Fibroblast of mammary gland (primary cell): ENCODE results near the gene CYP2A13.
"Not testable (repeated sequence)": the region's sequence is repeated elsewhere in the genome, so short reads cannot be mapped to it uniquely, and the experiment has no call there.

Experiments
- DNase-seq: peaks from one replicate; pipeline ENCODE4 v3.0.0-alpha.2; 2010; ENCODE audit warnings: low read depth
- H3K4me3 ChIP-seq: 2 replicates; pipeline ENCODE4 v1.5.1; 2011; ENCODE audit warnings: low read depth, mild to moderate bottlenecking, low read length, moderate library complexity; ENCODE audit not compliant: control insufficient read depth
- TF ChIP-seq, protein P1 (sequence below): conservative IDR thresholded peaks from 2 replicates; pipeline ENCODE4 v1.5.1; 2011; ENCODE audit warnings: low read depth, low read length, inconsistent platforms; ENCODE audit not compliant: control insufficient read depth, insufficient read depth

Gene CYP2A13, protein sequence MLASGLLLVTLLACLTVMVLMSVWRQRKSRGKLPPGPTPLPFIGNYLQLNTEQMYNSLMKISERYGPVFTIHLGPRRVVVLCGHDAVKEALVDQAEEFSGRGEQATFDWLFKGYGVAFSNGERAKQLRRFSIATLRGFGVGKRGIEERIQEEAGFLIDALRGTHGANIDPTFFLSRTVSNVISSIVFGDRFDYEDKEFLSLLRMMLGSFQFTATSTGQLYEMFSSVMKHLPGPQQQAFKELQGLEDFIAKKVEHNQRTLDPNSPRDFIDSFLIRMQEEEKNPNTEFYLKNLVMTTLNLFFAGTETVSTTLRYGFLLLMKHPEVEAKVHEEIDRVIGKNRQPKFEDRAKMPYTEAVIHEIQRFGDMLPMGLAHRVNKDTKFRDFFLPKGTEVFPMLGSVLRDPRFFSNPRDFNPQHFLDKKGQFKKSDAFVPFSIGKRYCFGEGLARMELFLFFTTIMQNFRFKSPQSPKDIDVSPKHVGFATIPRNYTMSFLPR

DNA sequence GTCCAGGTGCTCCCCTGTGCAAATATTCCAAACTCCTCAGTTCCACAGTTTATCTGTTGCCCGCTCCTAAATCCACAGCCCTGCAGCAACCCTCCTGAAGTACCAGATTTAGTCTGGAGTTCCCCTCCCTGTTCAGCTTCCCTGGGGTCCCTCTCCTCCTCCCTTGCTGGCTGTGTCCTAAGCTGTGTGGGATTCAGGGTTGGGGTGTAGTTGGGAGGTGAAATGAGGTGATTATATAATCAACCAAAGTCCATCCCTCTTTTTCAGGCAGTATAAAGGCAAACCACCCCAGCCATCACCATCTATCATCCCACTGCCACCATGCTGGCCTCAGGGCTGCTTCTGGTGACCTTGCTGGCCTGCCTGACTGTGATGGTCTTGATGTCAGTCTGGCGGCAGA is at the start of gene CYP2A13:
TSS of gene CYP2A13 (plus strand) at position 301 of the 400 bp plus-strand sequence. CDS start at position 322, 21 bp downstream.
- no peak within 1 kb of the TSS for H3K4me3 ChIP-seq
- TF ChIP-seq, protein P1, sequence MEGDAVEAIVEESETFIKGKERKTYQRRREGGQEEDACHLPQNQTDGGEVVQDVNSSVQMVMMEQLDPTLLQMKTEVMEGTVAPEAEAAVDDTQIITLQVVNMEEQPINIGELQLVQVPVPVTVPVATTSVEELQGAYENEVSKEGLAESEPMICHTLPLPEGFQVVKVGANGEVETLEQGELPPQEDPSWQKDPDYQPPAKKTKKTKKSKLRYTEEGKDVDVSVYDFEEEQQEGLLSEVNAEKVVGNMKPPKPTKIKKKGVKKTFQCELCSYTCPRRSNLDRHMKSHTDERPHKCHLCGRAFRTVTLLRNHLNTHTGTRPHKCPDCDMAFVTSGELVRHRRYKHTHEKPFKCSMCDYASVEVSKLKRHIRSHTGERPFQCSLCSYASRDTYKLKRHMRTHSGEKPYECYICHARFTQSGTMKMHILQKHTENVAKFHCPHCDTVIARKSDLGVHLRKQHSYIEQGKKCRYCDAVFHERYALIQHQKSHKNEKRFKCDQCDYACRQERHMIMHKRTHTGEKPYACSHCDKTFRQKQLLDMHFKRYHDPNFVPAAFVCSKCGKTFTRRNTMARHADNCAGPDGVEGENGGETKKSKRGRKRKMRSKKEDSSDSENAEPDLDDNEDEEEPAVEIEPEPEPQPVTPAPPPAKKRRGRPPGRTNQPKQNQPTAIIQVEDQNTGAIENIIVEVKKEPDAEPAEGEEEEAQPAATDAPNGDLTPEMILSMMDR: no peak
- DNase-seq: no peak

DNA sequence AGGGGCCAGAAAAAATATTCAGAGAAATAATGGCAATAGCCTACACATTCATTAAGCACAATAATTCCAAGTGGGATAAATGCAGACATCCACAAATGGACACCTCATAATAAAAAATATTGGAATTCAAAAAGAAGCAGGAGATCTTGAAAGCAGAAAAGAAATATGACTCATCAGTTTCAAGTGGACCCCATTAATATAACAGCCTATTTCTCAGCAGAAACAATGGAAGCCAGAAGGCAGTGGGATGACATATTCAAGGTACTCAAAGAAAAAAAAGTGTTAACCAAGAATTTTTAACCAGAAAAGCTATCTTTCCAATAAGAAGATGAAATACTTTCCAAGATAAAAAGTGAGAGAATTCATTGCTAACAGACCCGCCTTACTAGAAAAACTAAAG is 48.4 kb upstream of the CYP2A13 start:
- TF ChIP-seq, protein P1: no peak
- DNase-seq: no peak
- H3K4me3 ChIP-seq: no peak overlapping the region

DNA sequence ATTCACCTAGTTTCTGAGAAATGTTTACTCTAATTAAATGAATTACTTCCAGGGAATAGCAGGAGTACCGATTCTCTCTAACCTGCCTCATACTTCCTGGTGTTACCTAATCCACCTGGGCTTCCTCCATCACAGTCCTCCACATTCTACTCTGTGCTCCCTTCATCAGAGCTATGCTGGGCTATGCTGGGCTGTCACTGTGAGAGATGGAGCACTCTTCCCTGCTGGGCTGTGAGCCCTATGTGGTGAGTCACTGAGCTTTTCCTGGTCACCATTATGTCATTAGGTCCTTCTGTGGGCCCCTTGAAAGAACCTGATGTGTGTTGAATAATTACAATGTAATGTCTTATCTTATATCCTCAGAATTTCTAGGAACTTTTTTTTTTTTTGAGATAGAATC is 43.2 kb upstream of the CYP2A13 start:
- not testable (repeated sequence) for H3K4me3 ChIP-seq, DNase-seq

DNA sequence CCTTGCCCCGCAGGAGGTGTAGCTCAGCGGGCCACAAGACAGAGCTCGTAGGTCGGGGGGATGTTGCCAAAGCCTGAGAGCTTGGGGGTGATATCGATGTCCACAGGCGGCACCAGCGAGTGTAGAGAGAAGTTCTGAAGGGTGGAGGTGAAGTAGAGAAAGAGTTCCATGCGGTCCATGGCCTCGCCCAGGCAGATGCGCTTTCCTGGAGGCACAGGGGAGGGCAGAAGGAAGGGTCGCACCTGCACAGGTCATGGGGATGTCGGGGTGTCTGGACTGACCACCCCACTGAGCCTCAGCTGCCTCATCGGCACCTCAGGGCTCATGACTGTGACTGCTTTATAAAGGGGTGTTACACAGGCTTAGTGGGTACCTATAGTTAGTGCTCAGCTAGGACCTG is 37.8 kb upstream of the CYP2A13 start:
- TF ChIP-seq, protein P1: no peak
- H3K4me3 ChIP-seq: no peak overlapping the region
- no peak for DNase-seq

DNA sequence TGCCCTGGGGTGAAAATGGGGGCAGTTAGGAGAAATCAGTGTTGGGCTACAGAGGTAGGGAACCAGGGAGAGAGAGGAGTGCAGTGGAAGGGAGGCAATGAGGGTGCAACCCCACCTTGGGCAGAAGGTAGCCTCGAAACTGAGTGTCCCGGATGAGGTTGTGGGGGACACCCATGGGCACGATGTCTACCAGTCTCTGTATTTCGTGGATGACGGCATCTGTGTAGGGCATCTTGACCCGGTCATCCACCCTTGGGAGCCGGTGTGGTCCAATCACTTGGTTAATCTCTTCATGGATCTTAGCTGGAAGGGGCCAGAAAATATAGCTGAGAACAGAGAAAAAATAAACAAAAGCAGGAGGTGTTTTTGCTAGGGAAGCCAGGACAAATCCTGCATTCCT is 36.1 kb upstream of the CYP2A13 start:
- not testable (repeated sequence) for H3K4me3 ChIP-seq, DNase-seq

DNA sequence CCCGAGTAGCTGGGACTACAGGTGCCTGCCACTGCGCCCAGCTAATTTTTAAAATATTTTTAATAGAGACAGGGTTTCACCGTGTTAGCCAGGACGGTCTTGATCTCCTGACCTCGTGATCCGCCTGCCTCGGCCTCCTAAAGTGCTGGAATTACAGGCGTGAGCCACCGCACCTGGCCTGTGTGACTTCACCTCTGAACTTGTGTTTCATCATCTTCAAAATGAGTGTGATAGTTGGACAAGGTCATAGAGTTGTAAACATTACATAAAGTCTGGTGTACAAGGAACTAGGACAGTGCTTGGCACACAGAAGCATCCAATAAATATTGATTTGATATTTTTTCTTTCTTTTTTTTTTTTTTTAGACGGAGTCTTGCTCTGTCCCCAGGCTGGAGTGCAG is 34.9 kb upstream of the CYP2A13 start:
- not testable (repeated sequence) for DNase-seq, H3K4me3 ChIP-seq

DNA sequence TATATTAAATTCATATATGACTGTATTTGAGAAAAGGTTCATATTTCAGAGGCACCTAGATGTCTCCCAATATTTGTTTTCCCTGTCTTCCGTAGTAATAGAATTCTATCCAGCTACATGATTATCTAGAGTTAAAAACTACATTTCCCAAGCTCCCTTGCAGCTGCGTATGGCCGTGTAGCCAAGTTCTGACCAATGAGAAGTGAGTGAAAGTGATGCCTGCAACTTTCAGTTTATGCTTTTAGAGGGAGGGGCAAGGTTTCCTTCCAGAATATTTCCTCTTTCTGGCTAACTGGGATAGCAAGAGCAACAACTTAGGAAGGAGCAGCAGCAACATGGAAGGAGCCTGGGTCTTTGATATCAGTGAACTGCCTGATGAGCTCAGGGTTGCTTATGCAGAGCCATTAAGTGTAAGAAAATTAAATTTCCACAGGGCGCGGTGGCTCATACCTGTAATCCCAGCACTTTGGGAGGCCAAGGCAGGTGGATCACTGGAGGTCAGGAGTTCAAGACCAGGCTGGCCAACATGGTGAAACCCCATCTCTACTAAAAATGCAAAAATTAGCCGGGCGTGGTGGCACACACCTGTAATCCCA is 23.2 kb upstream of the CYP2A13 start:
- H3K4me3 ChIP-seq: no peak overlapping the region
- TF ChIP-seq, protein P1: no peak
- DNase-seq: peak; percentile 34

DNA sequence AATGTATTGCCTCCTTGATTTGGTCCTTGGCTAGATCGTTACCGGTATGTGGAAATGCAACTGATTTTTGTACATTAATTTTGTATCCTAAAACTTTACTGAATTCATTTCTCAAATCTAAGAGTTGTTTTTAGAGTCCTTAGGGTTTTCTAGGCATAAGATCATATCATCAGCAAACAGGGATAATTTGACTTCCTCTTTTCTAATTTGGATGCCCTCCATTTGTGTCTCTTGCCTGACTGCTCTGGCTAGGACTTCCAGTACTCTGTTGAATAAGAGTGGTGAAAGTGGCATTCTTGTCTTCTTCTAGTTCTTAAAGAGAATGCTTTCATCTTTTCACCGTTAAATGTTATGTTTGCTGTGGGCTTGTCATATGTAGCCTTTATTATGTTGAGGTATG is 12.0 kb upstream of the CYP2A13 start:
- no peak for DNase-seq
- TF ChIP-seq, protein P1: no peak
- H3K4me3 ChIP-seq: no peak overlapping the region
